Epidermal melanocyte (primary cell): Measurements from ENCODE around the gene OXSR1.
"Not testable (repeated sequence)": the region's sequence is repeated elsewhere in the genome, so short reads cannot be mapped to it uniquely, and the experiment has no call there.

ENCODE experiments used
- DNase-seq: peaks from one replicate; pipeline ENCODE4 v3.0.0; 2011; ENCODE audit warnings: low spot score; ENCODE audit not compliant: insufficient read length

The OXSR1 gene

DNA sequence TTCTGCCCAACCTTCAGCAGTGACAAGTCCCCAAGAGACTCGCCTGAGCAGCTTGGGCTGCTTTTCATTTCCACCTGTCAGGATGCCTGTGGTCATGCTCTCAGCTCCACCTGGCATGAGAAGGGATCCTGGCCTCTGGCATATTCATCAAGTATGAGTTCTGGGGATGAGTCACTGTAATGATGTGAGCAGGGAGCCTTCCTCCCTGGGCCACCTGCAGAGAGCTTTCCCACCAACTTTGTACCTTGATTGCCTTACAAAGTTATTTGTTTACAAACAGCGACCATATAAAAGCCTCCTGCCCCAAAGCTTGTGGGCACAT lies 23.4 kb upstream of the OXSR1 start:
- DNase-seq = no peak

DNA sequence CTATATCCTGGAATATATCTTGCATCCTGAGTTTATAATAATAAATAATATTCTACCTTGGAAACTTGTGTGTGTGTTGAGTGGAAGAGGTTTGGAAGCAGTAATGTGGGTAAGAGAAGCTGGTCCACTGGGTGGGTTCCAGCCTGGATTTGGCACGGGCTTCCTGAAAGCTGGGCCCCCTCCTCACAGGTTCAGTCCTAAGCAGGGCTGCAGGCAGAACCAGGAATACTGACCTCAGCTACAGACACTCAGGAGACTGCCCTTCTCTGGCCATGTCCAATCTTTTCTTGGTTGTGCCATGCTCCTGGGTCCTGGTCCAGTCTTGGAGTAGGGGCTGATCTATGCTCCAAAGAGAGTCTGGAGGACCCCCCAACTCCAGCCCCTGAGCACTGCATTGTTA lies 22.4 kb upstream of the OXSR1 start:
- no peak for DNase-seq

DNA sequence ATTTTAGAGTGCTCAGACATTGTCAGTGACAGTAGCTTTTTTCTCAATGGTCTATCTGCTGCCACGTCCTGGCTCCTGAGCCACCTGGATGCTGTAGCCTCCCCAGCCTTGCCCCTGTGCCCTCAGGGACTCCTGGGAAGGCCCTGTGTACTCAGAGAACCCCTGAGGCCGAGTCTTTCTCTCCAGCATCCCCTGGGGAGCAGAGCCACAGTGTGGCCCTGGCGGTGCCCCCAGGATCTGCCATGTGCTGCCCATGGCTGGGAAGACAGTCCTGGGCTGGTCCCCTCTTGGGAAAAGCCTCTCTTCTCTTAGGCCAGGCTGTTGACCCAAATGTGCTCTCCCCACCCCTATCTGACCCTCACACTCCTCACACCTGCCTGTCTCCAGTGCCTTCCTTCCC lies 21.8 kb upstream of the OXSR1 start:
- DNase-seq = no peak

- no peak for DNase-seq
These were observed 18.8 kb upstream of the OXSR1 start for GRCh38 chr3:38146504-38146903.

DNA sequence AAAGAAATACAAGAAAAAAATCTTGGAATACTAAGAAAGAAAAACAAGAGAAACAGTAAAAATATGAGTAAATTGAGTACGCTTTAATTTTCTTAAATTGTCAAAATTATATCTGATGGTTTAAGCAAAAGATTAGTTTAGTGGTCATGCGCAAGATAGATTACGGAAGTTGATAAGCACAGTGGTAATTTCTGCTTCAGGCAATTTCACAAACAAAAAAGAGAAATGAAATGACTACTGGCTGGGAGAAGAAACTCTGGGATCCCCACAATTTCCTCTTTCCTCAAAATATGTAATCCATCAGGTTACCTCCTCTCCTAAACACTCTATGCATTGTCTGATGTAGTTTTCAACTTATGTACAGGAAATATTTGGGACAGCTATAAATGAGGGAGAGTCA lies 17.9 kb upstream of the OXSR1 start:
- DNase-seq = no peak

- DNase-seq = no peak
These were observed 16.9 kb upstream of the OXSR1 start for GRCh38 chr3:38148311-38148882.

GRCh38 chr3:38149708-38150107 lies 15.6 kb upstream of the OXSR1 start:
- DNase-seq = no peak

- no peak for DNase-seq
These were observed 14.4 kb upstream of the OXSR1 start for GRCh38 chr3:38150780-38151528.

GRCh38 chr3:38151667-38152265 lies 13.6 kb upstream of the OXSR1 start:
- DNase-seq = no peak

DNA sequence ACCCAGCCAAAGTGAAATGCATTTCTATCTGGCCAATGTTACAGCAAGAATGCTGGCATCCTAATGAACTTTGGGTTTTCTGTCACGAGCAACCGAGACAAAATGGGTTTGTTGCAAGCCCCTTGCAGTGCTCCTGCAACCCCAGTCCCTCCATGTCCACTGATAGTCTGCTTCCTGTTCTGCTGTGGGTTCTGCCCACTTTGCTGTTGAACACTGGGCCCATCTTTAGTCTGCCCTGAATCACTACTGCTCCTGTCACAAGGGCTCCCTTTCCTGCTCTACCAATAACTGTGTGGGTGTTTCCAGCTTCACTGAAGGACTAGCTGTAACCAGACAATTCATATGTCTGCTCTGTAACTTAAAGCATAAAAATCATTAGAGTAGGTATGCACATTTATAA lies 12.7 kb upstream of the OXSR1 start:
- no peak for DNase-seq

DNA sequence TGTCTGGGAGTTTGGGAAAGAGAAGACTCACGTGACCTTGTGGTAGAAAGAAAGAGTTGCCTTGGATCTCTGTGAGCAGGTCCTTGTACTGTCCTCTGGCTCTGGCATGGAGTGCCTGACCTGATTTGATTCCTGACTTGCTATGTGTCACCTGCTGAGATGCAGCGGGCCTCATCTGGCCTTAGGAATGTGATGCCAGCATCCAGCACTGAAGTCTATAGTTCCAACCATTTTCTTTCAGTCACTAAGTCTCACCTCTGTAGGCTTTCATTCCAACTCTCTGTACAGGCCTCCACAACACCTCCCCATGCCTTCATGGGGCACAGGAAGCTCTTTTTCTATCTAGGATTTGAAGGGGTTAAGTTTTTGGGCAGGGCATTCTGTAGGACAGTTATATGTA lies 12.1 kb upstream of the OXSR1 start:
- DNase-seq = no peak

DNA sequence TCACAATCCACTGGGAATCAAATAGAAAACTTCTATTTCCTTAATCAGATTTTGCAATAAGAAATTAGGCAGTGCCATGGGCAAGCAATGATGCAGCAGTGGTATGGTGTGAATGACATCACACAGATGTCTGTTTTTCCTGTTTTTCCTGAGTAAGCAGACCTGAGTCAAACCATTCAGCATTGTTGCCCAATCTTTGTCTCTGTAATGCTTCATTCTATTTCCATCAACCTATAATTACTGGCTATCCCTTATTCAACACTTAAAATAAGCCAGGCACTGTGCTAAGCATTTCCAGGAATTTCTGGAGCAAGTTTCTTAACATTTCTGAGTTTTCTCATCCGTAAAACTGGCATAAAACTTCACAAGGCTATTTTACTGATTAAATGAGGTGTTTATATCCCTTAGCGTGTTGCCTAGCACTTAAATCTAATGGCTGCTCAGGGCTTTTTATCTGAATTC lies 11.3 kb upstream of the OXSR1 start:
- no peak for DNase-seq

DNA sequence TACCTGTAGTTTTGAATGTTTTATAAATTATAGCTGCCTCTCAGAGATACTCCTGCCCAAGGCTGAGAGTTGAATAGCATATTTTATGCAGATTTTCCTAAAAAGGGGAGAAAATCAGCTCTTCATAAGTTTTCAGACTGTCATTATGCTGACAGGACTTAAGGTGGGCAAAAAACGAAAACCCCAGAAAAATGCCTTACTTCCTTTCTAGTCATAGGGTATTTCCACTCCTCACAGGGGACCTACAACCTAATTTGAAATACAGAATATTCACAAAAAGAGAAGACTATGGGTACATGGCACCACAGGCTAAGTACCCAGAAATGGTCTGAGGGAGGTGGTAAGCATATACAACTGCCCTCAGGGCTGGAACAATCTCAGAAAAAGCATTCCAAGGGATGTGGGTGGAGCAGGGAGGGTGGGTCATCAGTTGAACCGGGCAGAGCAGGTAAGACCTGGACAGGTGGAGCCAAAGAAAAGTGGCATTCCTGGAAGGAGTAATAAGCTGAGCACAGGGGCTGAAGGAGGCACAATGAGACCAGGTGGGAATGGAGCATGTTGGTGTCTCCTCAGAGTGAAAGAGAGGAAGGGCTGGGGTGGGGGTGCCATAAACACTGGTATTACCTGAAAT lies 10.6 kb upstream of the OXSR1 start:
- no peak for DNase-seq

DNA sequence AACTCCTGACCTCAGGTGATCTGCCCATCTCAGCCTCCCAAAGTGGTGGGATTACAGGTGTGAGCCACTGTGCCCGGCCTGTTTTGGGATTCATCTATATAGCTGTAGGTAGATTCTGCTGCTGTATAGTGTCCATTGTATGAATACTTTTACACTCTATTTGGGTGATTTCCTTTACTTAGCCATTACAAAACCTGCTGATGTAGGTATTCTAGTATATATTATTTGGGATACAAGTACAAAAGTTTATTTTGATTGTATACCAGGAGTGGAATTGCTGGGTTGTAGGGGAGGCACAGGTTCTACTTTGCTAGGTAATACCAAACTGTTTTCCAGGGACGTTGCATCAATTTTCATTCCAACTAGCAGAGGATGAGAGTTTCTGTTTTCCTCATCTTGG lies 9.5 kb upstream of the OXSR1 start:
- no peak for DNase-seq

DNA sequence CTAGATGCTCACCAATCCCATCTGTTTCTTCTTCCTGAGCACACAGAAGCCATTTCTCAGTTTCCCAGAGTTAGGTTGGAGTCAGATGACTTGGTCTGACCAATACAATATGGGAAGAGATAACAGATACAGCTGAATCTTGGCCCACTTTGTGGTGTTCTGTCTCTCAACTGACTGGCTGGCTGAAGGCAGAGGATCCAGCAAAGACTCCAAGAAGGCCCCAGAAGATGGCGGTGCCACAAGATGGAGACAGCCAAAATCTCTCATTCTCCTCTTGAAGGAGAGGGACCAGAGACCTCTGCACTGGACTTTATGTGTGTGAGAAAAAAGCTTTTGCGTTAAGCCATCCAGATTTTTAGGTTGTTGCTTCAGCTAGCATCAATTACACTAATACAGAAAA lies 8.2 kb upstream of the OXSR1 start:
- DNase-seq = no peak

DNA sequence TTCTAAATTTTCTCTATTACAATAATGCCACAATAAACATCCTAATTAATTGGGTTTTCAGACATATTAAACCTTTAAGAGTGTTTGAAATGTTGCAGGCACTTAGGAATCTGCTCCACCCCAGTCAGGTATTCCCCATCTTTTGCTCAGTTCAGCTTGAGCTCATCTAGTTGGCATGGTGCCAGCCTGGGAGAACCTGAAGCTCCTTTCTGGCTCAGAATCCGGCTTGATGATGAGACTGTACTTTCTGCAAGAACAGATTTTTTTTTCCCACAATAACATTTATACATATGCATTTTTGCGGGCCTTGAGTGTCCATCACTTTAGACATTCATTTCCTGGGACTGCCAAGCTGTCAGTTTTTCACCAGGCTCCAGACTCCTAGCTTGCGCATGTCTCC lies 7.7 kb upstream of the OXSR1 start:
- DNase-seq = no peak

DNA sequence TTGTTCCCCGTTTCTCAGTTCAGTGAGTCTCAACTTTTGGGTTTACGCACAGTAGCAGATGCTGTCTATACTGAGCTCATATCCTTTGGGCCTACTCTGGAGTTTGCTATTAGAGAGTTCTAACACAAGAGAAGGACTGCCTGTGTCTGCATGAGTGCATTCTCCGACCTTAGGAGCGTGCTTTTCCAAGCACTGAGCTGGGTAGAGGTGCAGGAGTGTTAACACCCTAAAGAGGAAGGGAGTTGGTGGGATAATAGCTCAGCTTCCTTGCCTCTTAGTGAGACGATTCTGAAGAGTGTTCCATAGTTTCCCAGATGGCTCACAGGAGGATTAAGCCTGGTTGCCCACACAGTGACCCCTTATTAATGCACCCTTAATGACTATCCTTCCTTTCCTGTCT lies 6.9 kb upstream of the OXSR1 start:
- no peak for DNase-seq

GRCh38 chr3:38160704-38161103 lies 4.6 kb upstream of the OXSR1 start:
- DNase-seq = not testable (repeated sequence)

GRCh38 chr3:38163117-38163840 lies 2.1 kb upstream of the OXSR1 start:
- no peak for DNase-seq

DNA sequence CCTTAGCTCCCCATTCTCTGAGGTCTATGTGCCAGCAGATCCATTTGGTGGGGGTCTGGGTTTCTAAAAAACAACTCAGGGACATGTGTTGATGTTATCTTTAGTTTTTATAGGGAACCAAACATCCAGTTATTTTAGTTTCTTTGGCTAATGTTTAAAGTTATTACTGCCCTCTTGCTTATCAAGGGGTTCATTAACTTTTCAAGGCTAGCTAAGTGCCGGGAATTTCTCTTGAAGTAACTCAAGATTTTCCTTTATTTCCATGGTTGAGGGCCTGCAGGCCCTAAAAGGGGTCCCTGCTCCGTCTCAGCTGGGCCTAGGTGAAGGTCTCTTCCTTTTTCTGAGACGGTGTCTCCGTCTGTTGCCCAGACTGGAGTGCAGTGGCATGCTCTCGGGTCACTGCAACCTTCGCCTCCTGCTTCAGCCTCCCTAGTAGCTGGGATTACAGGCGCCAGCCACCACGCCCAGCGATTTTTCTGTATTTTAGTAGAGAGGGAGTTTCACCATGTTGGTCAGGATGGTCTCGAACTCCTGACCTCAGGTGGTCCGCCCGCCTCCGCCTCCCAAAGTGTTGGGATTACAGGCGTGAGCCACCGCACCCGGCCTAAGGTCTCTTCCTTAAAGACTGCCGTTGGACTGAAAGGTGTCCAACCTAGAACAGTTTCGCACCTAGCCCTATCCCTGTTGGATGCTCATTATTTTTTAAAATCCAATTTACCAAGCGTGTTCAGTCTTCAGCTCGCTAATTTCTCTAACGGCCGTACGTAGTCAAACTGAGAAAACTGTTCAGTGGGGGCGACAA lies 1.3 kb upstream of the OXSR1 start:
- DNase-seq = no peak

DNA sequence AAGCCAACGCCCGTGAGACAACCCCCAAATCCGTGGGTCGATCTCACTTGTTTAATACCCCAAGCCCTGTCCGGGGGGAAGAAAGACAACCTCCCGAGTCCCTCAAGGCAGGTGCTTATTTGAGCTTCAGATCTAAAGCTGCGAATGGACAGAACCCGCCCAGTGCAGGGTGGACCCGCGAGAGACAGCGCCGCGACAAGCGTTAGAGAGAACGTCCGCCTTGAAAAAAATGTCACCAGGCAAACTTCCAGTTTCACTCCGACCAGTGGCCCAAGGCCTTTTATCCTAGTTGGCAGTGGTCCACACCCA lies 740 bp upstream of the OXSR1 start:
- no peak for DNase-seq
